Stimulated activated naive CD8-positive, alpha-beta T cell treated with anti-CD3 and anti-CD28 coated beads, Interleukin-15, Interleukin-2, amounts not matched to agents 100 ng/mL and 50 ng/mL, for 24 hours (primary cell): ENCODE results near the gene PDIA5.

ENCODE experiments used
- H3K27ac Mint-ChIP-seq: one replicate; pipeline ENCODE4 v1.8.0; 2021; ENCODE audit warnings: mild to moderate bottlenecking, mixed read lengths
- H3K27me3 Mint-ChIP-seq: one replicate; pipeline ENCODE4 v1.8.0; 2021; ENCODE audit warnings: mixed read lengths
- H3K36me3 Mint-ChIP-seq: one replicate; pipeline ENCODE4 v1.8.0; 2021; ENCODE audit warnings: low read depth, mixed read lengths
- H3K4me1 Mint-ChIP-seq: one replicate; pipeline ENCODE4 v1.8.0; 2021; ENCODE audit warnings: low read depth, mixed read lengths
- H3K4me3 Mint-ChIP-seq: one replicate; pipeline ENCODE4 v1.8.0; 2021; ENCODE audit warnings: mild to moderate bottlenecking, mixed read lengths
- H3K9me3 Mint-ChIP-seq: one replicate; pipeline ENCODE4 v1.8.0; 2021; ENCODE audit warnings: mixed read lengths

PDIA5 gene

DNA sequence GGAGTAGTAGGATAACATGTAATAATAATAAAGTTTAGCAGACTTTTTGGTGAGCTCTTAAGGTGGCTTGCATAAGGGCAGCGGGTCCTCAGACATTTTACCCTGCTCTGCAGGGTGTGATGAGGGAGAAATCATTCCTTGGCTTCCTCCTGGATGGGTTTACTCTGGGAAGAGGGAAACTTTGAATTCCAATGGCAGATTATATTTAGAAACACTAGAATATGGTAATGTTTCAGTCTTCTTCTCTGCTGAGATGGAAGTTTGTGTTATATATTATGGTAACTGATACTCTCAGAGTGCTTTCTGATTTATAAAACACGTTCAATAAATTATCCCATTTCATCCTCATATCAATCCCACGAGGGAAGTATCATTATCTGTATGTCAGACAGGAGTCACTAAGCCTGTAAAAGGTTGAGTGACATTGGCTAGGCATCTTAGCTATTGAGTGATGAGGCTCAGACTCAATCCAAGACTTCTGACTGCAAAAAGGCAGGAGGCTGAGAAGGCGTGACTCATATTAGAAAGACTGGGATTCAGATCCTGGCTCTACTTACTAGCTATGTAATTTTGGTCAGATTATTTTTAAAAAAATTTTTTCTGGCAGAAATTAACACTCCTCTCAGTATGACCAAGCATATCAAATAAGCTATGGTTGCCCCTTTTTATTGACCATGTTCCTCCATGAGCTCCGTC is 19.3 kb downstream of the PDIA5 start:
- Mint-ChIP-seq H3K36me3 (peaks cover 14% of the 10 kb centered on the region), H3K4me1 (peaks cover 40% of the 10 kb centered on the region), H3K9me3 (no peaks in the 10 kb centered on the region), H3K27me3 (no peaks in the 10 kb centered on the region), H3K27ac (no peak overlapping the region), H3K4me3 (no peak overlapping the region)

DNA sequence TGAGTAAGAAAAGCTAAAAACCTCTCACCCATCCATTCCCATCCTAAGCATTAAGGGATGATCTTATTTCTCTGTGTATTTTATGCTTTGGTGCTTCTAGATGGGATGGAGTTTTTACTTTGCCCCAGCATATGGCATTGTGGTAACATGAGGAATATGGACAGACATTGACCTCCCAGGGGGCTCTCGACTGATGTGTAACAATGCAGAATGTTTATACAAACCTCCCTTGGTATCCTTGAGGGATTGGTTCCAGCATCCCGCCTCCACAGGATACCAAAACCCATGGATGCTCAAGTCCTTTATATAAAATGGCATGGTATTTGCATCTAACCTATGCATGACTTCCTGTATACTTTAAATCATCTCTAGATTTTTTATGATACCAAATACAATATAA is 21.6 kb downstream of the PDIA5 start:
- Mint-ChIP-seq H3K4me3 (no peak overlapping the region), H3K4me1 (peaks cover 25% of the 10 kb centered on the region), H3K27ac (no peak overlapping the region), H3K27me3 (no peaks in the 10 kb centered on the region), H3K36me3 (peaks cover 31% of the 10 kb centered on the region), H3K9me3 (no peaks in the 10 kb centered on the region)

DNA sequence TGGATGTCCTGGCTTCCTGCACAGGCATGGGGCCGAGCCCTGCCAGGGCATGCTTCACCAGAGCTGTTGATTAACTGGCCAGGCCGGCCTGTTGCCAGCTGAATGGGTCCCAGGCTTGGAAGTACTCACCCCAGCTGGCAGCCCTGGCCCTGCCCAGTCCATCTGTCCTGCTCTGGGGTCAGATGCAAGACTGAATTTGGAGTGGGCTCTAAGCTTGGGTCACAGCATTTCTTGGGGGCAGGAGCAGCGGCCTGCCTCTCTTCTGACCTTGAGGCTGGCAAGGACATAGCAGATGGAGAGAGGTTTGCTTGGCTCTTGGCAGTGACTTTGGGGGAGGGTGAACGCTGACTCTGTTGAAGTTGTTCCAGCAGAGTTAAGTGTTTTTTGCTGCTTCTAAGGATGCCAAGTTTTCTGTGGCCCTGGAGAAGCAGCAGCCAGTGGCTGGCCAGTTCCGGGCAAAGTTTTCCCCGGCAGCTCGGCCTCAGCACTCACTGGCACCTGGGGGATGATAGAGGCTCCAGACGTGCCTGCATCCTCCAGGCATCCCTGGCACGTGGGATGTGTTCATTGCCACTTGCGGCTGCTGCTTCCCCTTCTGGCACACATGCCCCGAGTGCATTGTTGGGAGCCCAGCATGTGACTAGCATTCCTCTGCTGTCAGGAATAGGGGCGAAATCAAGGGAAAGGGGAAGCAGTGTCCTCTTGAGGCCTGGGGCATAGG is 22.9 kb downstream of the PDIA5 start:
- no peaks in the 10 kb centered on the region for H3K27me3 Mint-ChIP-seq
- H3K4me3 Mint-ChIP-seq: no peak overlapping the region
- no peaks in the 10 kb centered on the region for H3K9me3 Mint-ChIP-seq
- peaks cover 41% of the 10 kb centered on the region for H3K36me3 Mint-ChIP-seq
- H3K4me1 Mint-ChIP-seq: peaks cover 11% of the 10 kb centered on the region
- no peak overlapping the region for H3K27ac Mint-ChIP-seq

DNA sequence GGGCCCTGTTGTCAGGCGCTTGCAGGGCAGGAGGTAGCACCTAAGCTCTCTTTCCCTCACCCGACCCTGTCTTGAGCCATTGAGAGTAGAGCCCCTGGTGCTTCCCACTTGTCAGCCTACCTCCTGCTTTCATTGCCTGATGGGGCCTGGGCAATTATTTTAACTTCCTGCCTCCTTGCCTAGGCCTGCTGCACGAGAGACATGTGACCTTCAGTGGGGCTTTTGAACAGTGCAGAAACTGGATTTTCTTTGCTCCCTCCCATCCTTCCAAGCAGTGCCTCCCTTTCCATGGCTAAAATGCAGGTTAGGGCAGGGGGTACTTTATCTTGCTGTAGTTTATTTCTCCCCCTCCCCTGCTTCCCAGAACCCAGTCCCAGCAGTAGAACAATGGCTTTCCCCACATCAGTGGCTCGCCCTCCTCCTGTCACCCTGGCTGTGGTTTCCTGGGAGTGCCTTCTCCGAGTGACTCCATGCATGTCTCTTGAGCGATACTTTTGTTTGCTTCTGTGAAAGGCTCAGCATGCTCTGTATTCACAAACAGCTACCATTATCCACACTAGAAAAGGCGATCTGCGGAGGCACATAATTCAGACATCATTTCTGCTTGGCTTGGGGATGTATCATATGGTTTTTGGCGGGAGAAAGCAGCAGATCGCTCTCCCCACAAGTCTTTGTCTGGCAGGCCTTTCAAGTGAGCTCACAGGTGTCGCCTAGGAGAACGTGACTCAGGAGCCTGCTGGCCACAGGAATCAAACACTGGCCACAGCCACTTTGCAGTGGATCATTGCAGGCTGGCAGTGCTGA is 24.1 kb downstream of the PDIA5 start:
- Mint-ChIP-seq H3K4me3 (no peak overlapping the region), H3K27ac (no peak overlapping the region), H3K4me1 (peaks cover 6% of the 10 kb centered on the region), H3K9me3 (no peaks in the 10 kb centered on the region), H3K36me3 (peaks cover 45% of the 10 kb centered on the region), H3K27me3 (no peaks in the 10 kb centered on the region)

DNA sequence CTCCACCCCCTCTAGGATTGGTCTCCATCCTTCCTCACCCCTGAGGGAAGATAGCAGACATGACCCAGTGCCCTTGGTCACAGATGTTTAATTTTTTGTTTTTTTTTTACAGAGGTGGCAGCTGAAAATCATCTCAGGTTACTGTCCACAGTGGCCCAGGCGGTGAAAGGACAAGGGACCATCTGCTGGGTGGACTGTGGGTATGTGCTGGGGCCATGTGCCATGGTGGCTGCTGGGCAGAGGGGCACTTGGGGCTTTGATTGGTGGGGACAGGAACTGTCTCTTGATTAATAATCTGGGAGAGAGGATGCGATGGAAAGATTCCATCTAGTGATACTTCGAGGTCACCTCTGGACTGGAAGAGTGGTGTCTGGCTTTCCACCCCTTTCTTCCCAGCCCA is 25.4 kb downstream of the PDIA5 start:
- H3K4me1 Mint-ChIP-seq: peaks cover 6% of the 10 kb centered on the region
- no peak overlapping the region for H3K27ac Mint-ChIP-seq
- no peaks in the 10 kb centered on the region for H3K9me3 Mint-ChIP-seq
- peaks cover 55% of the 10 kb centered on the region for H3K36me3 Mint-ChIP-seq
- no peaks in the 10 kb centered on the region for H3K27me3 Mint-ChIP-seq
- no peak overlapping the region for H3K4me3 Mint-ChIP-seq

DNA sequence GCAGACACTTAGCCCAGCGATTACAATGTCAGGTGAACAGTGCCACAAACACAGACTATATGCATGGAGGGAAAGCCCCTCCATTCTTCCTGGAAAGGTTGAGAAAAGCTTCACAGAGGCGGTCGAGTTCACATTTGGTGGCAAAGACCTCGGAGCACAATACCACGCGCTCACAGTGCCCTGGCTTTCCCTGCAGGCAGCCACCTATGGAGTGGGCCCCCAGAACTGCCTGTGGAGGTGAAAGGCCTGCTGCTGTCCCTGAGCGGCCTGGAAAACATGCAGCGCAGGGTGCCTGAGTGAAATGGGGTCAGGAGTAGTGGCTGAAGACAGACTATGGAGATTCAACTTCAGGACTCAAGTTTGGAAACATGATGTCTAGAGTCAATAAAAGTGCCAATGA is 26.9 kb downstream of the PDIA5 start:
- Mint-ChIP-seq H3K27ac (no peak overlapping the region), H3K36me3 (peaks cover 53% of the 10 kb centered on the region), H3K4me3 (no peak overlapping the region), H3K27me3 (no peaks in the 10 kb centered on the region), H3K4me1 (peaks cover 6% of the 10 kb centered on the region), H3K9me3 (no peaks in the 10 kb centered on the region)

DNA sequence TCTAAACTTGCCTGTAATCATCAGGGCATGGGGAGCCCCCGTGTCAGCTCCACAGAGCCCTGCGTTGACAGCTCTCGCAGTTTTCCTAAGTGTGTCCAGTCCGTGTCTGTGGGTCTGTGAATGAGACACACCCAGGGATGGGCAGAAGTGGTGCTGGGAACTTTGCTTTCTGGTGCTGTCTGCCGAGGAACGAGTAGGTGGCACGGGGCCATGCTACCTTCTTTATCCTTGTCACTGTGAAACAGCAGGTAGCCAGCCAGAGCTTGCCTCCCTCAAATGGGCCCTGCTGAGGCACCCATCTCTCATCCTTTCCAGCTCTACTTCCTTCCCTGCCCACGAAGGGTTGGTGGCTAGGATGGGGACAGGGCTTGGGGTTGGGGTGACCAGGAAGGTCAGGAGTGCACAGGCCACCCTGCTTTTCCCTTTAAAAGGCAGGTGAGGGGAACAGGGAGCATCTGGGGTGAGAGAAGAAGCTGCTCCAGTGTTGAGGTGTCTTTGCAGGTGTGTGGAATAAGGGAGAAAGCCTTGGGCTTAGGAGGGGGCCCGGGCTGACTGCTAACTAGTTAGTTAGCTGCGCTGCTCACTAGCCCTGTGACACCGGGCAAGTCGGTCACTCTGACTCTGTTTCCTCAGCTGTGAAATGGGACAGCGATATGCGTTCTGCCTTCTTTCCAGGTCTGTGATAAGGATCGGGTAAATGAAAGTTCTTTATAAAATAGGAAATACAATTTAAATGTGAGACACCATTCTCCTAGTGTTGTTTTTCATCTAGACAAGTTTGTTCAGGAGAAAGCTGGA is 27.9 kb downstream of the PDIA5 start:
- no peak overlapping the region for H3K27ac Mint-ChIP-seq
- H3K4me1 Mint-ChIP-seq: peaks cover 6% of the 10 kb centered on the region

DNA sequence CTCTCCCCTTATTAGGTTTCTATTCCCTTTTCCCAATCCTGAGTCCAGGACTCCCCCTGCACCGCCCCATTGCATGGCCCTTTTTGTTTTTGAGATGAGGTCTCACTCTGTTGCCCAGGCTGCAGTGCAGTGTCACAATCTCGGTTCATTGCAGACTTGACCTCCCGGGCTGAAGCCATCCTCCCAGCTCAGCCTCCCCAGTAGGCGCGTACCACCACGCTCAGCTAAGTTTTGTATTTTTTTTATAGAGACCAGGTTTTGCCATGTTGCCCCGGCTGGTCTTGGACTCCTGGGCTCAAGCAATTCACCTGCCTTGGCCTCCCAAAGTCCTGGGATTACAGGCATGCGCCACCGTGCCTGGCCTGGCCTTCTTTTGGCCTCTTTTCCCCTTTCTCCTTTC is 29.3 kb downstream of the PDIA5 start:
- Mint-ChIP-seq H3K27me3 (no peaks in the 10 kb centered on the region), H3K27ac (no peak overlapping the region), H3K4me3 (no peak overlapping the region), H3K9me3 (no peaks in the 10 kb centered on the region), H3K4me1 (no peaks in the 10 kb centered on the region), H3K36me3 (peaks cover 64% of the 10 kb centered on the region)

More for the DNA sequence above, 27.9 kb downstream of the PDIA5 start:
- Mint-ChIP-seq H3K4me3 (no peak overlapping the region), H3K27me3 (no peaks in the 10 kb centered on the region), H3K9me3 (no peaks in the 10 kb centered on the region), H3K36me3 (peaks cover 57% of the 10 kb centered on the region)

DNA sequence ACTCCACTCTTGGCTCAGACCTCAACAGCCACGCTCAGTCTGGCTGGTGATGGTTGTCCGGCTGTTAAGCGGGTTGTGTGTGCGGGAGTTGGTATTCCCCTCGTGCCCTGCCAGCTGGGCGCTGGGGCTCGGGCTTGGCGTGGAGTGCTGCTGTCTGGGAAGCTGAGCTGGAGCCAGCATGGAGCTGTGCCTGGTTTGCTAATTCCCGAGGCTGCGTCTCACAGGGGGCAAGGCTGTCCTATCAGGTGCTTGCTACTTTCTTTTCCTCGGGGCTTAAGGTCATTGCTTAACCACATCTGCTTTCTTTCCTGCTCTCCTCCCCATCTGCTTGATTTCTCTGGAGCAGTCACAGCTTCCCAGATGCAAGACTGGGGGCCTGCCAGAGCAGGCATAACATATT is 29.9 kb downstream of the PDIA5 start:
- no peaks in the 10 kb centered on the region for H3K4me1 Mint-ChIP-seq
- no peaks in the 10 kb centered on the region for H3K9me3 Mint-ChIP-seq
- no peak overlapping the region for H3K4me3 Mint-ChIP-seq
- H3K27me3 Mint-ChIP-seq: no peaks in the 10 kb centered on the region
- H3K27ac Mint-ChIP-seq: no peak overlapping the region
- H3K36me3 Mint-ChIP-seq: peaks cover 67% of the 10 kb centered on the region

DNA sequence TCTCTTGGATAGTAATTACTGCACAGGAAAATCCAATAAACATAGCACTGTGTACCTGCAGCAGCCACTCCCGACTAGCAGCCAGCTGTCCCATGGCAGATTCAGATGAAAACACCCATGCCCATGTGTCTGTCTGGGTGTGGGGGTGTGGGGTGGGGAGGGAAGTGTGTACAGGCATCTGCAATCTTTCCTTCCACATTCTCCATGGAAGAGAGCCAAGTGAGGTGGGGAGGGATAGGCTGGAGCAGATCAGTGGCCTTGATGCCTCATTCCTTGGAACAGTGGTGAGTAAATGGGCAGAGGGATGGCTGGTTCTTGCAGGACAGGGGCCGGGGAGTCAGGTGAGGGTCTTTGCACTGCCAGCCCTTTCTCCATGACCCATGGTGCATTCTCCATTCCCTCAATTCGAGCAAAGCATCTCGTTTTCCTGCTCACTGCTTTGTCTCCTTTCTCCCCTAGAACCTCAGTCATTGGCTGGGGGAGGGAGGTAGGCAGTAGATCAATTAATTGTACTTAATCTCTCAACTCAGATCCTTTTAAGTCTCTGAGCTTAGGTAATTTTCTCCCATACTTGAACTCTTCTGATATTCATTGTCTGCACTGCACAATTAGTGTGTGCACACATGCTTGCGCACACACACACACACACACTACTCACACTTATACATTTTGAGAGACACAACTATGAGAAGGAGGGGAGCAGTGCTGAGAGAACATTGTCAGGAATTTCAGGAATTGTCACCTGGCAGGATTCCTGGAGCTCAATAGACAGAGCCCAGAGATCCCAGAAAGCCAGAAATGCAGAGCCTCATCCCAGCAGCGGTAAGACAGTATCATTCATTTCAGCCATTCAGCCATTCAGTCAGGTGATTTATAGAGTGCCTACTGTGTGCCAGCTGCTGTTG is 31.9 kb downstream of the PDIA5 start:
- Mint-ChIP-seq H3K9me3 (no peaks in the 10 kb centered on the region), H3K4me3 (no peak overlapping the region), H3K4me1 (no peaks in the 10 kb centered on the region), H3K27me3 (no peaks in the 10 kb centered on the region), H3K36me3 (peaks cover 66% of the 10 kb centered on the region), H3K27ac (no peak overlapping the region)

DNA sequence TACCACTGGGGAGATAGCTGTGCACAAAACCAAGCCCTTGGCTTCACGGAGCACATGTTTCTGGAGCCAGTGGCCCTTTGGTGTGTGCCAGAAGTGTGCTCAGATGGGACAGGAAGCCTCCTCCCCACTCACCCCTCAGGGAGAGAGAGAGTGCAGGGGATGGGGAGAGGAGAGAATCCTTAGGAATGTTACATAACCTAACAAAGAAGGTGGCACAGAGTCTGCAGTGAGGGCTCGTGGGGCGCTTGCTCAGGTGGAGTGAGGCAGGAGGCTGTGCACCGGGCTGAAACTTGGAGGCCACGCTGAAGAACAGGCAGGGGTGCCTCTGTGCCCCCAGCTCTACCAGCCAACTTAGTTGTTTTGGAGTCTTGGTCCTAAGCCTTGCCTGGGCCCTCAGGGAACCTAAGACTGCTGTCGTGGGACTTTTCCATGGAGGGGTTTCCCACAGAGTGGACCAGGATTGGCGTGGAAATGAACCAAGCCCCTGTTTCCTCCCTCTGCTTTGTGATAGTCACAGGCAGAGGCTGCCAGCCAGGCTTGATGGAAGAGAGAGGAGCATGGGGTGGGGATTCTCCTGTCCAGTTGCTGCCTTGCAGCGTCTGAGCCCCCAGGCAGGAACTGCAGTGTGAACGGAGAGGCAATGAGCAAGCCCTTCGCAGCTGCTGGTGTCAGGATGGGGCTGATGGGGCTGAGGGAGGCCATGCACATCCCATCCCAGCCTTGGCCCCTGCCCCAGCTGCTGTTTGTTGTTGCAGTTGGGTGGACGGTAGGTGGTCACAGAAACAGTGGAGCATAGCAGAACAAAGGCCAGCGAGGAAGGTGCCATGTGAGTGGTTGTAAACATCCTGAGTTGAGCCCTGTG is 32.7 kb downstream of the PDIA5 start:
- peaks cover 62% of the 10 kb centered on the region for H3K36me3 Mint-ChIP-seq
- H3K4me1 Mint-ChIP-seq: no peaks in the 10 kb centered on the region
- no peak overlapping the region for H3K27ac Mint-ChIP-seq
- no peak overlapping the region for H3K4me3 Mint-ChIP-seq
- no peaks in the 10 kb centered on the region for H3K9me3 Mint-ChIP-seq
- no peaks in the 10 kb centered on the region for H3K27me3 Mint-ChIP-seq

DNA sequence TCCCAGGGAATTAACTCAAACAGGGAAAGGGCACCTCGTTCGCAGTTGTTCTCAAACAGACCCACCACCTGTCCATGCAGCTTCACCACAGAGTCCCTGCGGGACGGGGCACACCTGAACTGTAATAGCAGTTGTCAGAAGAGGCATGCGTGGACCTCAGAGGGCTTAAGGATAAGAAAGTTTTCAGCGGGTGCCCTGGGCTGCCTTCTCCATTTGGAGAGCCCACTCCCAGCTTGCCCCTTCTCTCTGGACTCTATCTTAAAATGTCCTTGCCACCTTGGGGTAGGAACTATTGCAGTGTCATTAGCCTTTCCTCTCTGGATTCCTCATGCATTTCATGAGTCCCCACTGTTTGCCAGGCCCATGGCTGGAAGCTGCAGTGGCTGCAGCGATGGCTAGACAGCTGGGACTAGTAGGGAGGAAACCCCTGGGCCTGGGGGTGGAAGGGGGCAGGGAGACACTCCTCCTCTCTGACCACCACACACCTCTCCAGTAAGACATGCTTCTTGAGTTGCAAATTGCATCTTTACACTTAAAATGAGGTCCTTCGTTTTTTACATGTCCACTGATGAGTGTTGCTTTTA is 33.5 kb downstream of the PDIA5 start:
- H3K36me3 Mint-ChIP-seq: peaks cover 62% of the 10 kb centered on the region
- H3K27ac Mint-ChIP-seq: no peak overlapping the region
- H3K4me1 Mint-ChIP-seq: no peaks in the 10 kb centered on the region
- no peaks in the 10 kb centered on the region for H3K27me3 Mint-ChIP-seq
- no peak overlapping the region for H3K4me3 Mint-ChIP-seq
- H3K9me3 Mint-ChIP-seq: no peaks in the 10 kb centered on the region

DNA sequence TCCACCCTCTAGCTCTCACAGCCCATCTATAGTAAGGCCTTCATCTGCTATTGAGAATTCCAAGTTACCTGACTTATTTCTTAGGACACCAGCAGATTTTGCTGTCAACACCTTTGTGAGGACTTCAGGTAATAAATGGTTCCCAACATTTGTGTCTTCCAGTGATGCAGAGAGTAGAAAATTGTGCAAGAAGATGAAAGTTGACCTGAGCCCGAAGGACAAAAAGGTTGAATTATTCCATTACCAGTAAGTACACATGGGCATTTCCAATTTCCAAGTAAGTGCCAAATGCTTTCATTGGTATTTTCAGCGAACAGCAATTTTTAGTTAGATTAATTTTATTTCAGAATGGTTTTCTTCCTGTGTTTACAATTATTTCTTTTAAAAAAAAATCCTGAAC is 35.4 kb downstream of the PDIA5 start:
- Mint-ChIP-seq H3K9me3 (no peaks in the 10 kb centered on the region), H3K27ac (no peak overlapping the region), H3K4me1 (no peaks in the 10 kb centered on the region), H3K36me3 (peaks cover 63% of the 10 kb centered on the region), H3K27me3 (no peaks in the 10 kb centered on the region), H3K4me3 (no peak overlapping the region)
